ENCODE measurements around the gene NRN1L.

DNA sequence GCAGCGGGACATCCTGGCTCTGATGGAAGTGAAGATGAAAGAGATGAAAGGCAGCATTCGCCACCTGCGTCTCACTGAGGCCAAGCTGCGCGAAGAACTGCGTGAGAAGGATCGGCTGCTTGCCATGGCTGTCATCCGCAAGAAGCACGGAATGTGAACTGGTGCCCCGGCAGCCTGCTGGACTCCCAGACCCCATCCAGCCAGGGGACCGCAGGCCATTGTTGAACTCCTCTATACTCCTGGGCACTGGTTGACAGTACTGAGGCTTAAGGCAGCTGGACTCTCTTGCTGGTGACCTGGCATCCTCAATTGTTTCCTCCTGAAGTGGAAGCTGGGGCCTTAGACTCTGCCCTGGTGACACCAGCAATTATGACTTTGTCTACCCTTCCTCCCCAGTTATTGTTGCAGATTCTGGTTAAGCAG, 41.3 kb upstream of the NRN1L start:
- TF ChIP-seq POLR2AphosphoS5 (IDR thresholded peaks at IDR 0.05; ENCODE audit: low read depth, low read length), result no peak
- TF ChIP-seq, protein P1, sequence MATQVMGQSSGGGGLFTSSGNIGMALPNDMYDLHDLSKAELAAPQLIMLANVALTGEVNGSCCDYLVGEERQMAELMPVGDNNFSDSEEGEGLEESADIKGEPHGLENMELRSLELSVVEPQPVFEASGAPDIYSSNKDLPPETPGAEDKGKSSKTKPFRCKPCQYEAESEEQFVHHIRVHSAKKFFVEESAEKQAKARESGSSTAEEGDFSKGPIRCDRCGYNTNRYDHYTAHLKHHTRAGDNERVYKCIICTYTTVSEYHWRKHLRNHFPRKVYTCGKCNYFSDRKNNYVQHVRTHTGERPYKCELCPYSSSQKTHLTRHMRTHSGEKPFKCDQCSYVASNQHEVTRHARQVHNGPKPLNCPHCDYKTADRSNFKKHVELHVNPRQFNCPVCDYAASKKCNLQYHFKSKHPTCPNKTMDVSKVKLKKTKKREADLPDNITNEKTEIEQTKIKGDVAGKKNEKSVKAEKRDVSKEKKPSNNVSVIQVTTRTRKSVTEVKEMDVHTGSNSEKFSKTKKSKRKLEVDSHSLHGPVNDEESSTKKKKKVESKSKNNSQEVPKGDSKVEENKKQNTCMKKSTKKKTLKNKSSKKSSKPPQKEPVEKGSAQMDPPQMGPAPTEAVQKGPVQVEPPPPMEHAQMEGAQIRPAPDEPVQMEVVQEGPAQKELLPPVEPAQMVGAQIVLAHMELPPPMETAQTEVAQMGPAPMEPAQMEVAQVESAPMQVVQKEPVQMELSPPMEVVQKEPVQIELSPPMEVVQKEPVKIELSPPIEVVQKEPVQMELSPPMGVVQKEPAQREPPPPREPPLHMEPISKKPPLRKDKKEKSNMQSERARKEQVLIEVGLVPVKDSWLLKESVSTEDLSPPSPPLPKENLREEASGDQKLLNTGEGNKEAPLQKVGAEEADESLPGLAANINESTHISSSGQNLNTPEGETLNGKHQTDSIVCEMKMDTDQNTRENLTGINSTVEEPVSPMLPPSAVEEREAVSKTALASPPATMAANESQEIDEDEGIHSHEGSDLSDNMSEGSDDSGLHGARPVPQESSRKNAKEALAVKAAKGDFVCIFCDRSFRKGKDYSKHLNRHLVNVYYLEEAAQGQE (IDR thresholded peaks at IDR 0.05; ENCODE audit: insufficient read depth in 1 of 2, low read depth in 2 of 2, low read length in 2 of 2), result no peak
- no peak for TF ChIP-seq TAF1 (IDR thresholded peaks at IDR 0.05; ENCODE audit: borderline replicate concordance, insufficient read depth, low read length)
- no peak for TF ChIP-seq SIN3A (IDR thresholded peaks at IDR 0.05; ENCODE audit: borderline replicate concordance, insufficient read depth, low read length)
- TF ChIP-seq FOXP2 (optimal IDR thresholded peaks at IDR 0.05; ENCODE audit: borderline replicate concordance, extremely low read depth, extremely low read length, insufficient read depth), result no peak
